ENCODE data around the gene CORO2B.
A peak's percentile ranks its signal among the peaks of the same experiment; 100 is the strongest.

Gene CORO2B

GRCh38 chr15:68608206-68608843, 29.5 kb downstream of the CORO2B start:
- peak; percentile 63 for DNase-seq

DNA sequence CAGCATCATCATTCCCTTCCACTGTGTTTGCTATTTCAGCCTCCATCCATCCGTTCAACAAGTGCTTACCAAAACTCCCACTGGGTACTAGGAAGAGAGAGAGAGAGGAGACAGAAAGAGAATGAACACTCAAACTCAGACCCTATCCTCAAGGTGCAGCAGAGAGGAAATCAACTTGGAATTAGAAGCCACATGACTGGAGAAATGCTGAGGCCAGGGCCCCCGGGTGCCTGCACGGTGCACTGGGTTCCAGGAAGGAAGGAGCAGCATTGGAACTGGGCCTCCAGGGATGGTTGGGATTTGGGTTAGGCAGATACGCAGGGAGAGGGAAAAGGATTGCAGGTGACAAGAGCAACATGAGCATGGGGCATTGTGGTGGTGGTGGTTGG, 30.0 kb downstream of the CORO2B start:
- DNase-seq, result no peak

DNA sequence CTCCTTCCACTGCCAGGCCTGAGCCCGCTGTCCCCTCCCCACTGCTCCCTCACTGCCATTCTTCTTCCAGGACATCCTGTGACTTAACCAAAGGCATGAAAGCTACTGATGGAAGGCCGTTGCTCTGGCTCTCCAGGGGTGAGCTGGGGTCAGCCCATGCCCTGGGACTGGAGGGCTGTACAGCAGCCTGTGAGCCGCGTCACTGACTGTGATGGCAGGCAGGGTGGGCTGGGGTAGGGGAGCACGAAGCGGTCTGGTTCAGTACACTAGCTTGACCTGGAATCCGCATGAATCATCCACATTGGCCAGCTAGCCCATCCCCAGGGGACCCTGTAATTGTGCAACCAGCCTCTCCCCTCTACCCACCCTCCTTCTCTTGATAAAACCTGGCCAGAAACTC, 30.8 kb downstream of the CORO2B start:
- no peak for DNase-seq

- DNase-seq, result no peak
Measured at GRCh38 chr15:68610825-68611224, 32.0 kb downstream of the CORO2B start.

DNA sequence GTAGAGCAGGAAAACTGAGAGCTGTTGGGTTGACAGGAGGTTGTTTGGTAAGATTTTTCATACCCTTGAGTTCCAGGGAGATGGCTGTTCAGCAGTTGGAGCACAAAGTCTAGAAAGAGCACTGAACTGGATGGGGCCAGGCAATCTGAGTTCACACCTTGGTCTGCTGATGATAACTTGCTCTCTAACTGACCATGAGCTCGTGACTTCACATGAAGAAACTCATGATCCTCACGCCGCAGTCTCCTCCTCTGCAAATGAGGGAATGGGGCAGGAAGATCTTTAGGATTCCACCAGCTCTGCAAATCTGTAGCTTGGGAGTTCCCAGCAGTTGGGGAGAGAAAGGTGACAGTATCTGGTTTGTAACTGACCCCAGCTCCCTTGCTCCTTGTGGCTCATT, 33.7 kb downstream of the CORO2B start:
- DNase-seq, result no peak

DNA sequence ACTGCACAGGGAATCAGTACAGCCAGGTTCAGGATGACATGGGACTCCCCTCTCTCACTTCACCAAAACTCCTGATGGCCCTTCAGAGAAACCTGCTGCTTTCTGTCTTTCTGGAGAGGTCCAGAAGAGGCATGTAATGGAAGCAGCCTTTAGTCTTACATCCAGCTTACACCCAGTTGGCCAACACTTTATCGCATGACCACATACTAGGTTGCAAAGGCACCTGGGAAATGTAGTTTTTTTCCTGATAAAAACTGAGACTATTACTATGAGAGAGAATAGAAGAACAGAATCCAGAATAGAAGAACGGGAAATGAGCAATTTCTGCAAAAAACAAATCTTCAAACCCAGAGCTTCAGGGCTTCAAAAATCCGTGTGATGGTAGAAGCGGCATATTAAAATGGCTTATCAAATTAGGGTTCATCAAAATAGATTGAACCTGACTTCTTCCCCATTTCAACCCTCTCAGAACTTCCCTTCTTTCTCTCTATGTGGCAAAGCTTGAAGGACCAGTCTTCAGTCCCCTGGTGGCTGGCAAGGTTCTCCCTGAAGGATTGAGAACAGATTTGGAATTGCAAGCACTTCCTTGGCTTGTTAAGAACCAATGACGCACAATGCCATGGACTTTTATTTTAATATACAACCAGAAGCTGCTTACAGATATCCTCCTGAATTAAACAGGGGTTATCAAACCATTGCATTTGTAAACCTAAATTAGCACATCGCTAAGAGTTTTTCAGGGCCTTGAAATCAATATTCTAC, 34.4 kb downstream of the CORO2B start:
- no peak for DNase-seq

GRCh38 chr15:68614286-68615035, 35.7 kb downstream of the CORO2B start:
- no peak for DNase-seq

DNA sequence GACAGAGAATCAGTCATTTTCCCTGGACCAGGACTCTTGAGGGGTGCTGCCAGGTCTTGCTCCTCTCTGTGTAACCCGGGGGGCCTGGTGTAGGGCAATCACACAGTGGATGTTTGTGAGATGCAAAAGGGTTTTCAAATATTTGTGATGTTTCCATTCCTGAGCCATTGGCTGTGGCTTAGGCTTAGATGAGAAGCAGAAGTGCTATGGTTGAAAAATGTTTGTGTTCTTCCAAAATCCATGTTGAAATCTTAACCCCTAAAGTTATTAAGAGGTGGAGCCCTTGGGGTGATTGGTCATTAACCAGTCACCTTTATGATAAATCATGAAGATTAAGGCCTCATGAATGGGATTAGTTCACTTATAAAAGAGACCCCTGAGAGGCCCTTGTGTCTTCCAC, 36.5 kb downstream of the CORO2B start:
- DNase-seq, result no peak

GRCh38 chr15:68615811-68616210, 37.0 kb downstream of the CORO2B start:
- no peak for DNase-seq

- DNase-seq, result no peak
Measured at GRCh38 chr15:68616397-68616796, 37.6 kb downstream of the CORO2B start.

GRCh38 chr15:68617001-68617400, 38.2 kb downstream of the CORO2B start:
- no peak for DNase-seq

DNA sequence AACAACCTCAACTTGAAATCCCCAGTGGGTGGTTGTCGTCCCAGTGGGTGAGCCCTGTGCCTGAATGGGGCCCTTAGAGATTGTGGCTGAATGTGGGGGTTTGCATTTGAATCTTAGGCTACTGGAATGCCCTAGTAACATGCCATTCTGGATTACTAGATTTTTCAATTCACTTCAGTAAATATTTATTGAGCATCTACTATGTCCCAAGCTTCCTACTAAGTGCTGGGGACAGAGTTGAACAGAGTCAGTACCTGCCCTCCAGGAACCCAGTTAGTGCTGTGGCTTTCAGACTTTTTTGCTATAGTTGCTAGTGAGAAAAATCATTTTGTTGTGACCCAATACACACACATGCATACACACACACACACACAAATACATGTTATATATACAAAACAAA, 39.0 kb downstream of the CORO2B start:
- DNase-seq, result no peak

GRCh38 chr15:68618394-68618793, 39.6 kb downstream of the CORO2B start:
- DNase-seq, result no peak

- no peak for DNase-seq
Measured at GRCh38 chr15:68618908-68619698, 40.3 kb downstream of the CORO2B start.

DNA sequence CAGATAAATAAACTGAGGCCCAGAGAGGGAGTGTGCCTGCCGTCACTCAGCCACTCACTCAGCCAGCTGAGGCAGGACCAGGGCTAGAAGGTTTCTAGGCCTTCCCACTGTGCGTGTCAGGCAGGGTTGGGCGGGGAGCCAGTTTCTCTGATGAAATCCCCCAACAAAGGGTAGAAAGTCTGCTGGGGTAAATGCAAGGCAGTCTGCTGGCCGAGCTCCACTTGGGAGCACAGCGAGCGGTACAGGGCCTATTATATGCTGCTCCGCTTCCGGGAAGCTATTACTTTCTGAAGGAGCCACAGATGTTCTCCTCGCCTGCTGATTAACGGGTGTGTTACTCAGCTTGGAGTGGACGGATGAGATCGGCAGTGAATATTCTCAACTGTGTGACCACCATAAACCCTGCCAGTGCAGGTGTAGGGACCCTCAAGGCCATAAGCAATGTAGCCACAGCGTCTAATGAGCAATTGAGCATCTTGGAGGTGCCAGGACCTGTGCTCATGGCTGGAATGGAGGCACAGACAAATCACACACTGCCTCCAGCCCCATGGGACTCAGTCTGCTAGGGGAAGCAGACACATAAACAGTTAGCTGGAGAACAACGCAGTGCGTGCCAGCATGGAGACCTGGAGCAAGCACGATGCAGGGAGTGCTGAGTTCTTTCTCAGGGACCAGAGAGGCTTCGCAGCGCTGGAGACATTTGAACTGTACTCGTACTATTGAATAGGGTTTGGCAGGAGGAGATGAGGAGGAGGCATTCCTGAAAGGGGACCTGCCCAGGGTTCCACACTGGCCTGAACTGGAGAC, 42.1 kb downstream of the CORO2B start:
- DNase-seq, result no peak

DNA sequence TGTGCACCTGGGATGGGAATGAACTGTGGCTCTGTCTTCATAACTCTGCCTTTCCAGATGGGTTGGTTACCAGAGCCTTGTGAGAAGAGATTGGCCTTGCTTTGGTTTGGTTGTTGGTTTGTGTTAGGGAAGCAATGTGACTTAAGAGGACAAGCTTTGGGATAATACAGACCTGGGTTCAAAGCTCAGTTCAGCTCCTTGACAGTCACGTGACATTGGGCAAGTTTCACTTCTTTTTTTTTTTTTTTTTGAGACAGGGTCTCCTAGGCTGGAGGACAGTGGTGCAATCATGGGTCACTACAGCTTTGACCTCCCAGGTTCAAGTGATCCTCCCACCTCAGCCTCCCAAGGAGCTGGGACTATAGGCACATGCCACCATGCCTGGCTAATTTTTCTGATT, 42.7 kb downstream of the CORO2B start:
- no peak for DNase-seq

DNA sequence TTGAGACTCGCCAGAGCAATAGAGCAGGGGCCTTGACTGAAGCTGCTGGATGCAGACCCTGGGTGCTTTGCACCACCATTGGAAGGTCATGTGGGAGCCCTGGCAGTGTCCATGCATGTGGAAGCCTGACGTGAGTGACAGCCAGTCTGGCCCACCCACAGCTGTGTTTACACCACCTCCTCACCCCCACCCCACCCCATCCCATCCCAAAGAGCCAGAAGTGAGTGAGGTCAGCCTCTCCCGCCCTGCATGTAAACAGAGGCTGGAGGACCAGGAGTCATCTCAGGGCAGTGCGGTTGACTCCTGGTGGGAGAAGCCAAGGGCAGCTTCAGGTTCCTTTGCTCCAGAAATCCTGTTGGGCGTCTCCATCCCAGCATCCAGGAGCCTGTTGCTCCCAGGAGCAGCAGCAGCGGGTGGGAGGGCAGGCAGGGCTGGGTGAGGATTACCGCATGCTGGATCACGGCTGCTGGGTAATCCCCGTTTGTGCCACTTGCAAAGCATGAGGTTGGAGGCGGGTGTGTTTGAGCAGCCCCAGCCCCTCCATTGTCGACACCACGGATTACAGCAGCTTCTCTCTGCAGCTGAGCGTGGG, 44.6 kb downstream of the CORO2B start:
- no peak for DNase-seq

GRCh38 chr15:68625853-68626252, 47.1 kb downstream of the CORO2B start:
- no peak for DNase-seq

DNA sequence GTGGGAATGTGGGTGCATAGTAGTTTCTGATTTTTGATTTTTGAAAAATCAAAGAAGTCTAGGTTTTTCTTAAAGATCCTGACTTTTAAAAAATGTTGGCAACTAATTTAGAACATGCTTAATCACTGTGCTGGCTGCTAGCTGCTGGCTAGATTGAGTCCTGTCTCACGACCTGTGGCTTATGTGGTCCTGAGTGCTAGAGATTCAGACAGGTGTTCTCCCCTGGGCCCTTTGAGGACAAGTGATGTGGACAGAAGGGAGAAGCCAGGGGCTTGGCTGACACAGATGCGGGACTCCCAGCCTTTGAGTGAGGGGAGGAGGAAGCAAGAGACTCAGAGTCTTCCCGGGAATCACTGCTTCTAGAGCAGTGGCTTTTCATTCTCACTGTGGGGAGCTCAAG, 47.5 kb downstream of the CORO2B start:
- DNase-seq, result no peak

DNA sequence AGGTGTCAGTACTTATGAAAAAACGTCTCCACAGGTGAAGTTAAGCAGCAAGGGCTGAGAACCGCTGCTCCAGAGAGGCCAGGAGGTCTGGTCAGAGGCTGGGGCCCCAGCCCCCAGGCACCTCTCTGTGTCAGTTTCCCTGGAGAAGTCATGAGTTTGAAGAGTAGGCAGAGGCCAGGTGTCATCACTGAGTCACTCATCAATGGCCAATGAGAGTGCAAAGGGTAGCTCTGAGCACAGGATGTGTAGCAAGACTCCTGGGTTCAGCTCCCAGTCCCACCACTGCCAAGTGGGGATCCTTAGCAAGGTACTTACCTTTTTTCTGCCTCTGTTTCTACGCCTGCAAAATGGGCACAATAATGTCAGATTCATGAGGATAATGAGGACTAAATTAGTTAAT, 47.9 kb downstream of the CORO2B start:
- no peak for DNase-seq

GRCh38 chr15:68627476-68627875, 48.7 kb downstream of the CORO2B start:
- no peak for DNase-seq
